ENCODE measurements around the gene RER1.

The RER1 gene

GRCh38 chr1:2407166-2407990 is 15.7 kb downstream of the RER1 start:
- no peak for DNase-seq (ENCODE audit: low read depth)

GRCh38 chr1:2407991-2408275 is 16.3 kb downstream of the RER1 start:
- DNase-seq (ENCODE audit: low read depth), result no peak

- DNase-seq (ENCODE audit: low read depth), result no peak
These were observed 16.8 kb downstream of the RER1 start for GRCh38 chr1:2408456-2408855.

GRCh38 chr1:2408859-2409276 is 17.2 kb downstream of the RER1 start:
- DNase-seq (ENCODE audit: low read depth), result no peak

GRCh38 chr1:2409745-2410144 is 18.1 kb downstream of the RER1 start:
- no peak for DNase-seq (ENCODE audit: low read depth)

GRCh38 chr1:2411801-2412394 is 20.3 kb downstream of the RER1 start:
- DNase-seq (ENCODE audit: low read depth), result no peak

GRCh38 chr1:2412395-2412772 is 20.7 kb downstream of the RER1 start, which contains the start of gene PEX10:
TSS of gene PEX10 (minus strand) at chr1:2412564. CDS start at chr1:2412502, 62 bp downstream.
- peak; percentile 99 for DNase-seq (ENCODE audit: low read depth)

GRCh38 chr1:2412773-2413494 is 21.3 kb downstream of the RER1 start:
- DNase-seq (ENCODE audit: low read depth), result no peak

GRCh38 chr1:2413495-2414296 is 22.1 kb downstream of the RER1 start:
- DNase-seq (ENCODE audit: low read depth), result no peak

- DNase-seq (ENCODE audit: low read depth), result peak; percentile 74
These were observed 22.8 kb downstream of the RER1 start for GRCh38 chr1:2414297-2414958.

GRCh38 chr1:2415337-2415736 is 23.7 kb downstream of the RER1 start:
- no peak for DNase-seq (ENCODE audit: low read depth)

GRCh38 chr1:2415801-2416208 is 24.2 kb downstream of the RER1 start:
- DNase-seq (ENCODE audit: low read depth), result no peak

GRCh38 chr1:2416403-2416802 is 24.8 kb downstream of the RER1 start:
- no peak for DNase-seq (ENCODE audit: low read depth)

GRCh38 chr1:2417083-2417832 is 25.6 kb downstream of the RER1 start:
- no peak for DNase-seq (ENCODE audit: low read depth)

GRCh38 chr1:2417833-2418225 is 26.2 kb downstream of the RER1 start:
- DNase-seq (ENCODE audit: low read depth), result no peak

GRCh38 chr1:2418791-2419320 is 27.2 kb downstream of the RER1 start:
- no peak for DNase-seq (ENCODE audit: low read depth)

GRCh38 chr1:2419416-2419815 is 27.8 kb downstream of the RER1 start:
- no peak for DNase-seq (ENCODE audit: low read depth)

GRCh38 chr1:2422523-2422922 is 30.9 kb downstream of the RER1 start:
- DNase-seq (ENCODE audit: low read depth), result no peak

GRCh38 chr1:2425892-2426291 is 34.3 kb downstream of the RER1 start:
- no peak for DNase-seq (ENCODE audit: low read depth)

- no peak for DNase-seq (ENCODE audit: low read depth)
These were observed 34.9 kb downstream of the RER1 start for GRCh38 chr1:2426540-2426939.

GRCh38 chr1:2427051-2427450 is 35.4 kb downstream of the RER1 start:
- no peak for DNase-seq (ENCODE audit: low read depth)
